HEK293 (cell line): Measurements from ENCODE around the gene DNASE2B.

Source experiments
- CTCF ChIA-PET: fragments of 350-600 bp; formaldehyde crosslinking; extraction: SDS; loops from one replicate; lab custom pipeline; 2021; ENCODE audit warnings: antibody characterized with exemption; lab: Yijun Ruan, JAX
- POLR2A ChIA-PET: fragments of 300-600 bp; formaldehyde crosslinking; extraction: SDS; loops from one replicate; lab custom pipeline; 2020; ENCODE audit warnings: antibody characterized with exemption, inconsistent platforms; lab: Yijun Ruan, JAX
- H3K27ac ChIP-seq: fragments of 200-500 bp; sonication (Bioruptor generic); 2 replicates; pipeline ENCODE4 v1.5.1; 2014; ENCODE audit warnings: low read depth, low read length, control low read depth, inconsistent platforms; ENCODE audit errors: extremely low read depth
- H3K36me3 ChIP-seq, 2 experiments: fragments of 200-500 bp in 1 of 2; sonication (Bioruptor generic) in 1 of 2; 1 replicate in 1 of 2; 2 replicates in 1 of 2; pipeline ENCODE4 v1.5.1; 2014 to 2017; ENCODE audit warnings: inconsistent platforms in 2 of 2, low read length in 2 of 2; ENCODE audit not compliant: control insufficient read depth in 2 of 2, insufficient read depth in 1 of 2
- H3K4me1 ChIP-seq: fragments of 200-500 bp; sonication (Bioruptor generic); 2 replicates; pipeline ENCODE4 v1.5.1; 2014; ENCODE audit warnings: mild to moderate bottlenecking, low read length, inconsistent platforms; ENCODE audit not compliant: control insufficient read depth, insufficient read depth
- H3K4me3 ChIP-seq: 2 replicates; pipeline ENCODE4 v1.5.1; 2011; ENCODE audit warnings: low read depth, mild to moderate bottlenecking, control low read depth, low read length, moderate library complexity
- H3K9me3 ChIP-seq: fragments of 200-500 bp; sonication (Bioruptor generic); 2 replicates; pipeline ENCODE4 v1.5.1; 2014; ENCODE audit warnings: low read depth, low read length, inconsistent platforms; ENCODE audit not compliant: control insufficient read depth, insufficient read depth
- GLIS1 ChIP-seq: fragments of 450-650 bp; formaldehyde crosslinking; IDR thresholded peaks from 2 replicates; pipeline ENCODE4 v1.5.1; 2016; ENCODE audit warnings: missing biosample characterization, missing genetic modification characterization
- KLF8 ChIP-seq: fragments of 450-650 bp; formaldehyde crosslinking; IDR thresholded peaks from 2 replicates; pipeline ENCODE4 v1.5.1; 2016; ENCODE audit warnings: missing biosample characterization, missing genetic modification characterization
- KLF9 ChIP-seq: fragments of 450-650 bp; formaldehyde crosslinking; IDR thresholded peaks from 2 replicates; pipeline ENCODE4 v1.5.1; 2016; ENCODE audit warnings: missing biosample characterization, missing genetic modification characterization, low read depth
- MEIS1 ChIP-seq: sonication (generic); formaldehyde crosslinking; IDR thresholded peaks from 2 replicates; pipeline ENCODE4 v1.8.1; 2022; ENCODE audit warnings: missing genetic modification reagents, mild to moderate bottlenecking, borderline replicate concordance
- REPIN1 ChIP-seq: fragments of 450-650 bp; formaldehyde crosslinking; IDR thresholded peaks from 2 replicates; pipeline ENCODE4 v1.5.1; 2017; ENCODE audit warnings: missing biosample characterization, missing genetic modification characterization, low read depth
- ZBTB20 ChIP-seq: fragments of 450-650 bp; formaldehyde crosslinking; IDR thresholded peaks from 2 replicates; pipeline ENCODE4 v1.5.1; 2016; ENCODE audit warnings: missing biosample characterization, missing genetic modification characterization
- ZNF114 ChIP-seq: fragments of 450-650 bp; formaldehyde crosslinking; IDR thresholded peaks from 2 replicates; pipeline ENCODE4 v1.5.0; 2017; ENCODE audit warnings: missing biosample characterization, missing genetic modification characterization
- ZNF19 ChIP-seq: fragments of 450-650 bp; formaldehyde crosslinking; IDR thresholded peaks from 2 replicates; pipeline ENCODE4; 2016; ENCODE audit warnings: missing biosample characterization, missing genetic modification characterization, low read depth
- ZNF266 ChIP-seq: fragments of 450-650 bp; formaldehyde crosslinking; IDR thresholded peaks from 2 replicates; pipeline ENCODE4 v1.5.1; 2016; ENCODE audit warnings: missing biosample characterization, missing genetic modification characterization, low read depth
- ZNF274 ChIP-seq, 2 experiments: fragments of 200-500 bp in 1 of 2; fragments of 450-650 bp in 1 of 2; sonication (Bioruptor generic) in 1 of 2; formaldehyde crosslinking in 1 of 2; IDR thresholded peaks; 2 replicates each; pipeline versions ENCODE4 v1.5.1 to v1.6.1; 2014 to 2016; ENCODE audit warnings: borderline replicate concordance in 1 of 2, inconsistent platforms in 1 of 2, low read length in 1 of 2, missing biosample characterization in 1 of 2, missing genetic modification characterization in 1 of 2
- ZNF394 ChIP-seq: fragments of 450-650 bp; formaldehyde crosslinking; IDR thresholded peaks from 2 replicates; pipeline ENCODE4 v1.5.1; 2016; ENCODE audit warnings: missing biosample characterization, missing genetic modification characterization, mild to moderate bottlenecking, moderate library complexity, borderline replicate concordance
- ZNF398 ChIP-seq: fragments of 450-650 bp; formaldehyde crosslinking; IDR thresholded peaks from 2 replicates; pipeline ENCODE4 v1.5.1; 2017; ENCODE audit warnings: missing biosample characterization, missing genetic modification characterization
- ZNF433 ChIP-seq: fragments of 450-650 bp; formaldehyde crosslinking; IDR thresholded peaks from 2 replicates; pipeline ENCODE4 v1.5.1; 2016; ENCODE audit warnings: missing biosample characterization, missing genetic modification characterization, low read depth
- ZNF529 ChIP-seq: fragments of 450-650 bp; formaldehyde crosslinking; IDR thresholded peaks from 2 replicates; pipeline ENCODE4 v1.5.1; 2017; ENCODE audit warnings: missing genetic modification characterization, missing biosample characterization; ENCODE audit not compliant: insufficient replicate concordance
- ZNF548 ChIP-seq: fragments of 450-650 bp; formaldehyde crosslinking; IDR thresholded peaks from 2 replicates; pipeline ENCODE4 v1.5.1; 2016; ENCODE audit warnings: missing biosample characterization, missing genetic modification characterization
- ZNF768 ChIP-seq: fragments of 450-650 bp; formaldehyde crosslinking; IDR thresholded peaks from 2 replicates; pipeline ENCODE4 v1.5.1; 2018; ENCODE audit warnings: missing biosample characterization, mild to moderate bottlenecking, missing genetic modification characterization
- TF ChIP-seq, protein P1 (sequence below): fragments of 450-650 bp; formaldehyde crosslinking; IDR thresholded peaks from 2 replicates; pipeline ENCODE4 v1.5.1; 2016; ENCODE audit warnings: missing biosample characterization, missing genetic modification characterization
- TF ChIP-seq, protein P2 (sequence below): fragments of 450-650 bp; formaldehyde crosslinking; IDR thresholded peaks from 2 replicates; pipeline ENCODE4 v1.5.1; 2017; ENCODE audit warnings: missing biosample characterization, mild to moderate bottlenecking, missing genetic modification characterization, moderate library complexity
- TF ChIP-seq, protein P3 (sequence below): fragments of 450-650 bp; formaldehyde crosslinking; IDR thresholded peaks from 2 replicates; pipeline ENCODE4 v1.5.1; 2016; ENCODE audit warnings: missing biosample characterization, missing genetic modification characterization
- TF ChIP-seq, protein P4 (sequence below): fragments of 450-650 bp; formaldehyde crosslinking; conservative IDR thresholded peaks from 2 replicates; pipeline ENCODE4 v1.5.1; 2016; ENCODE audit warnings: low read depth, missing biosample characterization, missing genetic modification characterization

DNASE2B gene

DNA sequence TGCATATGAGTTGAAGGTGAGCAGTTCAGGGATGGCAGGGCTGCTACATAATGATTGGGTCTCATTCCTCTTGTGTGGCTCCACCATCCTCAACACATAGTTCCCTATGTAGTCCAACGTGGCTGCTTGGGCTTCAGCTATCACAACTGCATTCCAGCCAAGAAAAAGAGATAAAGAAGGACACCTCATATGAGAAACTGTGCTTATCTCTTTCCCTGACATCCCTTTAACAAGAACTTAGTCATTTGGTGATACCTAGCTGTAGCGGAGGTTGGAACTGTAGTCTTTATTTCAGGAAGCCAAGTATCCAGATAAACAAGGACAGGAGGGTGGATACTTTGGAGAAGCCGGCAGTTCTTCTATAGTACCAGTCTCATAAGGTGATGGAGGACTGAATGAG, 42.7 kb upstream of the DNASE2B start:
- no peak for TF ChIP-seq ZNF19 (tag by site-specific recombination)
- no peak for TF ChIP-seq ZNF433
- TF ChIP-seq ZNF398, result no peak
- TF ChIP-seq, protein P1, sequence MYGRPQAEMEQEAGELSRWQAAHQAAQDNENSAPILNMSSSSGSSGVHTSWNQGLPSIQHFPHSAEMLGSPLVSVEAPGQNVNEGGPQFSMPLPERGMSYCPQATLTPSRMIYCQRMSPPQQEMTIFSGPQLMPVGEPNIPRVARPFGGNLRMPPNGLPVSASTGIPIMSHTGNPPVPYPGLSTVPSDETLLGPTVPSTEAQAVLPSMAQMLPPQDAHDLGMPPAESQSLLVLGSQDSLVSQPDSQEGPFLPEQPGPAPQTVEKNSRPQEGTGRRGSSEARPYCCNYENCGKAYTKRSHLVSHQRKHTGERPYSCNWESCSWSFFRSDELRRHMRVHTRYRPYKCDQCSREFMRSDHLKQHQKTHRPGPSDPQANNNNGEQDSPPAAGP (tag by site-specific recombination), result no peak
- TF ChIP-seq GLIS1 (tag by site-specific recombination), result no peak
- no peak for TF ChIP-seq ZNF274 (IDR thresholded peaks at IDR 0.05; ENCODE audit: low read length)
- no peak for TF ChIP-seq ZNF274 (tag by site-specific recombination; IDR thresholded peaks at IDR 0.05; ENCODE audit: borderline replicate concordance)
- no peak for TF ChIP-seq ZNF394
- TF ChIP-seq ZNF114 (tag by site-specific recombination), result no peak
- no peak for TF ChIP-seq ZNF266 (tag by site-specific recombination)
- no peak for TF ChIP-seq REPIN1 (tag by site-specific recombination)
- TF ChIP-seq ZNF768 (tag by site-specific recombination), result no peak
- no peak for TF ChIP-seq ZNF529 (tag by site-specific recombination)
- TF ChIP-seq, protein P2, sequence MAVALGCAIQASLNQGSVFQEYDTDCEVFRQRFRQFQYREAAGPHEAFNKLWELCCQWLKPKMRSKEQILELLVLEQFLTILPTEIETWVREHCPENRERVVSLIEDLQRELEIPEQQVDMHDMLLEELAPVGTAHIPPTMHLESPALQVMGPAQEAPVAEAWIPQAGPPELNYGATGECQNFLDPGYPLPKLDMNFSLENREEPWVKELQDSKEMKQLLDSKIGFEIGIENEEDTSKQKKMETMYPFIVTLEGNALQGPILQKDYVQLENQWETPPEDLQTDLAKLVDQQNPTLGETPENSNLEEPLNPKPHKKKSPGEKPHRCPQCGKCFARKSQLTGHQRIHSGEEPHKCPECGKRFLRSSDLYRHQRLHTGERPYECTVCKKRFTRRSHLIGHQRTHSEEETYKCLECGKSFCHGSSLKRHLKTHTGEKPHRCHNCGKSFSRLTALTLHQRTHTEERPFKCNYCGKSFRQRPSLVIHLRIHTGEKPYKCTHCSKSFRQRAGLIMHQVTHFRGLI (tag by site-specific recombination), result no peak
- no peak for TF ChIP-seq MEIS1 (CRISPR knock-in tag)
- TF ChIP-seq, protein P3, sequence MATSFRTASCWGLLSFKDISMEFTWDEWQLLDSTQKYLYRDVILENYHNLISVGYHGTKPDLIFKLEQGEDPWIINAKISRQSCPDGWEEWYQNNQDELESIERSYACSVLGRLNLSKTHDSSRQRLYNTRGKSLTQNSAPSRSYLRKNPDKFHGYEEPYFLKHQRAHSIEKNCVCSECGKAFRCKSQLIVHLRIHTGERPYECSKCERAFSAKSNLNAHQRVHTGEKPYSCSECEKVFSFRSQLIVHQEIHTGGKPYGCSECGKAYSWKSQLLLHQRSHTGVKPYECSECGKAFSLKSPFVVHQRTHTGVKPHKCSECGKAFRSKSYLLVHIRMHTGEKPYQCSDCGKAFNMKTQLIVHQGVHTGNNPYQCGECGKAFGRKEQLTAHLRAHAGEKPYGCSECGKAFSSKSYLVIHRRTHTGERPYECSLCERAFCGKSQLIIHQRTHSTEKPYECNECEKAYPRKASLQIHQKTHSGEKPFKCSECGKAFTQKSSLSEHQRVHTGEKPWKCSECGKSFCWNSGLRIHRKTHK (tag by site-specific recombination), result no peak
- TF ChIP-seq KLF9 (tag by site-specific recombination), result no peak
- TF ChIP-seq ZNF548, result no peak
- no peak for TF ChIP-seq KLF8 (tag by site-specific recombination)
- TF ChIP-seq, protein P4, sequence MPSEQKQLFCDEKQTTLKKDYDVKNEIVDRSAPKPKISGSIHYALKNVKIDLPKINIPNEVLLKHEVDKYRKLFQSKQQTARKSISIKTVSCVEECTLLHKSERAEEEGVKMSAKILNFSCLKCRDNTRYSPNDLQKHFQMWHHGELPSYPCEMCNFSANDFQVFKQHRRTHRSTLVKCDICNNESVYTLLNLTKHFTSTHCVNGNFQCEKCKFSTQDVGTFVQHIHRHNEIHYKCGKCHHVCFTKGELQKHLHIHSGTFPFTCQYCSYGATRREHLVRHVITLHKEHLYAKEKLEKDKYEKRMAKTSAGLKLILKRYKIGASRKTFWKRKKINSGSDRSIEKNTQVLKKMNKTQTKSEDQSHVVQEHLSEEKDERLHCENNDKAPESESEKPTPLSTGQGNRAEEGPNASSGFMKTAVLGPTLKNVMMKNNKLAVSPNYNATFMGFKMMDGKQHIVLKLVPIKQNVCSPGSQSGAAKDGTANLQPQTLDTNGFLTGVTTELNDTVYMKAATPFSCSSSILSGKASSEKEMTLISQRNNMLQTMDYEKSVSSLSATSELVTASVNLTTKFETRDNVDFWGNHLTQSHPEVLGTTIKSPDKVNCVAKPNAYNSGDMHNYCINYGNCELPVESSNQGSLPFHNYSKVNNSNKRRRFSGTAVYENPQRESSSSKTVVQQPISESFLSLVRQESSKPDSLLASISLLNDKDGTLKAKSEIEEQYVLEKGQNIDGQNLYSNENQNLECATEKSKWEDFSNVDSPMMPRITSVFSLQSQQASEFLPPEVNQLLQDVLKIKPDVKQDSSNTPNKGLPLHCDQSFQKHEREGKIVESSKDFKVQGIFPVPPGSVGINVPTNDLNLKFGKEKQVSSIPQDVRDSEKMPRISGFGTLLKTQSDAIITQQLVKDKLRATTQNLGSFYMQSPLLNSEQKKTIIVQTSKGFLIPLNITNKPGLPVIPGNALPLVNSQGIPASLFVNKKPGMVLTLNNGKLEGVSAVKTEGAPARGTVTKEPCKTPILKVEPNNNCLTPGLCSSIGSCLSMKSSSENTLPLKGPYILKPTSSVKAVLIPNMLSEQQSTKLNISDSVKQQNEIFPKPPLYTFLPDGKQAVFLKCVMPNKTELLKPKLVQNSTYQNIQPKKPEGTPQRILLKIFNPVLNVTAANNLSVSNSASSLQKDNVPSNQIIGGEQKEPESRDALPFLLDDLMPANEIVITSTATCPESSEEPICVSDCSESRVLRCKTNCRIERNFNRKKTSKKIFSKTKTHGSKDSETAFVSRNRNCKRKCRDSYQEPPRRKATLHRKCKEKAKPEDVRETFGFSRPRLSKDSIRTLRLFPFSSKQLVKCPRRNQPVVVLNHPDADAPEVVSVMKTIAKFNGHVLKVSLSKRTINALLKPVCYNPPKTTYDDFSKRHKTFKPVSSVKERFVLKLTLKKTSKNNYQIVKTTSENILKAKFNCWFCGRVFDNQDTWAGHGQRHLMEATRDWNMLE (tag by site-specific recombination), result no peak
- no peak for TF ChIP-seq ZBTB20 (tag by site-specific recombination)
- ChIA-PET CTCF (no interaction called here), POLR2A (no interaction called here)
- no peaks in the 10 kb centered on the region for H3K4me1 ChIP-seq
- no peaks in the 10 kb centered on the region for H3K9me3 ChIP-seq
- H3K27ac ChIP-seq, result no peak overlapping the region
- H3K4me3 ChIP-seq, result no peak overlapping the region
- H3K36me3 ChIP-seq, result no peaks in the 10 kb centered on the region
